ENCODE results near the gene SMIM35.

The SMIM35 gene

DNA sequence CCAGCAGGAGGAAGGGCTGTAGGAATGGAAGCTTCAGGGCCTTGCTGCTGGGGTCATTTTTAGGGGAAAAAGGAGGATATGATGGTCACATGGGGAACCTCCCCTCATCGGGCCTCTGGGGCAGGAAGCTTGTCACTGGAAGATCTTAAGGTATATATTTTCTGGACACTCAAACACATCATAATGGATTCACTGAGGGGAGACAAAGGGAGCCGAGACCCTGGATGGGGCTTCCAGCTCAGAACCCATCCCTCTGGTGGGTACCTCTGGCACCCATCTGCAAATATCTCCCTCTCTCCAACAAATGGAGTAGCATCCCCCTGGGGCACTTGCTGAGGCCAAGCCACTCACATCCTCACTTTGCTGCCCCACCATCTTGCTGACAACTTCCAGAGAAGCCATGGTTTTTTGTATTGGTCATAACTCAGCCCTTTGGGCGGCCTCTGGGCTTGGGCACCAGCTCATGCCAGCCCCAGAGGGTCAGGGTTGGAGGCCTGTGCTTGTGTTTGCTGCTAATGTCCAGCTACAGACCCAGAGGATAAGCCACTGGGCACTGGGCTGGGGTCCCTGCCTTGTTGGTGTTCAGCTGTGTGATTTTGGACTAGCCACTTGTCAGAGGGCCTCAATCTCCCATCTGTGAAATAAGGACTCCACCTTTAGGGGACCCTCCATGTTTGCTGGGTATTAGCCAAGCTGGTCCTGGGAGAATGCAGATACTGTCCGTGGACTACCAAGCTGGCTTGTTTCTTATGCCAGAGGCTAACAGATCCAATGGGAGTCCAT, 86.5 kb downstream of the SMIM35 start:
- no peak for DNase-seq

GRCh38 chr11:117999354-117999993, 87.3 kb downstream of the SMIM35 start:
- DNase-seq = no peak

DNA sequence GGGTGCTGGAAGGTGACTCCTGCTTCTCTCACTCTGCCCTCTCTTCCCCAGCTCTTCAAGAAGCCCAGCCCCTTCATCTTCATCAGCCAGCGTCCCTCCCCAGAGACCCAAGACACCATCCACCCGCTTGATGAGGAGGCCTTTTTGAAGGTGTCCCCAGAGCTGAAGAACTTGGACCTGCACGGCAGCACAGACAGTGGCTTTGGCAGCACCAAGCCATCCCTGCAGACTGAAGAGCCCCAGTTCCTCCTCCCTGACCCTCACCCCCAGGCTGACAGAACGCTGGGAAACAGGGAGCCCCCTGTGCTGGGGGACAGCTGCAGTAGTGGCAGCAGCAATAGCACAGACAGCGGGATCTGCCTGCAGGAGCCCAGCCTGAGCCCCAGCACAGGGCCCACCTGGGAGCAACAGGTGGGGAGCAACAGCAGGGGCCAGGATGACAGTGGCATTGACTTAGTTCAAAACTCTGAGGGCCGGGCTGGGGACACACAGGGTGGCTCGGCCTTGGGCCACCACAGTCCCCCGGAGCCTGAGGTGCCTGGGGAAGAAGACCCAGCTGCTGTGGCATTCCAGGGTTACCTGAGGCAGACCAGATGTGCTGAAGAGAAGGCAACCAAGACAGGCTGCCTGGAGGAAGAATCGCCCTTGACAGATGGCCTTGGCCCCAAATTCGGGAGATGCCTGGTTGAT, 88.0 kb downstream of the SMIM35 start:
- no peak for DNase-seq

DNA sequence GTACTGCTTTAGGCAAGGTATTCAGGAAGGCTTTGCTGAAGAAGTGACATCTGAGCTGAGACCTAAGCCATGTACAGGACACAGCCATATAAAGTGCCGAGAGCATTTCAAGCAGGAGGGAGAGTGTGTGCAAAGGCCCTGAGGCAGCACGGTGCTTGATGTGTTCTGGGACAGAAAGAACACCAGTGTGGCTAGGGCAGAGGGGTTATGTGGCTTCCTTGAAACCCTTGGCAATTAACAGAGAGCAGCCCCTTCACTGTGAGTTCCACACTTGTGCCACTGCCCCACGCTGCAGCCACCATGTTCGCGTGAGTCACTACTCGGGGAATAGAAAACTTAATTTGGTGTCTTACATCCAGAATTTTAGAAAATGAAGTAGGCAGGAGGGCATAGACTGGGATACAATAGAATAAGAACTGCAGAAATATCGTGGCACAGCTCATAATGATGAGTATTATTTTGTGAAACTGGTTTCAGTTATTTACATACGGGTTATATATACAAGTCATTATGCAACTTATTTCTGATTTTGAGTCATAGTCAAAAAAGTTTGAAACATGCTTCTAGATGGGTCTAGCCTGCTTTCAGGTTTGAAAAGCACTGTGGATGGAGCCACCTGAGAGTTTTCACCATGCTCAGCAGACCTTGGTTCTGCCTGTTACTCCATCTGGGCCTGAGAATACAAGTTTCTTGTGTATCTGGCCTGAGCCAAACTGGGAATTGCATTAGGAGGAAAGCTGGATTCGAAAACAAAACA, 88.8 kb downstream of the SMIM35 start:
- DNase-seq = no peak

DNA sequence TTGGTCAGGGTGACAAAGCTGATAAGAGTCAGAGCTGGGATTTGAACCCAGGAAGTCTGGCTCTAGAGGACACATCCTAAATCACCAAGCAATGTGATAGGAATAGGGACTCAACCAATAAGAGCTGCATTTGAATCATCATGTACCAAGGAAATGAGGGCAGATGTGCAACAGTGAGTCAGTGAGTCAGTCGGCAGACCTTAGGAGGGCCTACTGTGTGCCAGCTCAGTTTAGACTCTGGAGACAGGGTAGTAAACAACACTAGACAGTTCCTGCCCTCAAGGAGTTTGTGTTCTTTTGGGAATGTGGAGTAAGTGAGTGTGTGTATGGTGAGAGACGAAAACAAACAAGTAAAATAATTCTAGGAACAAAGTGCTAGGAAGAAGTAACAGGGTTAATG, 89.4 kb downstream of the SMIM35 start:
- DNase-seq = no peak

GRCh38 chr11:117996058-117996457, 90.7 kb downstream of the SMIM35 start:
- DNase-seq = no peak

DNA sequence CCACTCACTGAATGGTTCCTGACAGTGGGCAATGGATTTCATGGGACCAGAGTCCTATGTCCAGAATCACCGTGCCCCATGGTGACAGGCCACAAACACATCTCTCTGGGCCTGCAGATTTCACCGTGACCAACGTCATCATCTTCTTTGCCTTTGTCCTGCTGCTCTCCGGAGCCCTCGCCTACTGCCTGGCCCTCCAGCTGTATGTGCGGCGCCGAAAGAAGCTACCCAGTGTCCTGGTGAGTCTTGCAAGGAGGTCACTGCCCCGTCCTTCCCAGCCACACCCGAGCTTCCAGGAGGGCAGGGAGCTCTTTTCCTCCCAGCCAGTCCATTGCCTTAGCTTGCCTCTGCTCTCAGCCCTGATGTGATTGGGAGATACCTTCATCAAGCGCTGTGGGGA, 91.3 kb downstream of the SMIM35 start:
- DNase-seq = no peak

GRCh38 chr11:117993988-117994745, 92.6 kb downstream of the SMIM35 start:
- no peak for DNase-seq

GRCh38 chr11:117992620-117993019, 94.1 kb downstream of the SMIM35 start:
- DNase-seq = no peak

DNA sequence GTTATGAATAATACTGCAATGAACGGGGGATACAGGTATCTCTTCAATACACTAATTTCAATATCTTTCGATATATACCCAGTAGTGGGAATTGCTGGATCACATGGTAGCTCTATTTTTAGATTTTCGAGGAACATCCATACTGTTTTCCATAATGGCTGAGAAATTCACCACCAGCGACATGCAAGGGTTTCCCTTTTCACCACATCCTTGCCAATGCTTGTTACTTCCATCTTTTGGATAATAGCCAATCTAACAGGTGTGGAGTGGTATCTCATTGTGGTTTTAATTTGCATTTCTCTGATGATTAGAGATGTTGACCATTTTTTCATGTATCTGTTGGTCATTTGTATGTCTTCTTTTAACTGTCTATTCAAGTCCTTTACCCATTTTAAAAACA, 94.6 kb downstream of the SMIM35 start:
- no peak for DNase-seq

GRCh38 chr11:117989351-117990102, 97.2 kb downstream of the SMIM35 start:
- no peak for DNase-seq

- DNase-seq = no peak
These were observed 99.7 kb downstream of the SMIM35 start for GRCh38 chr11:117986981-117987574.

DNA sequence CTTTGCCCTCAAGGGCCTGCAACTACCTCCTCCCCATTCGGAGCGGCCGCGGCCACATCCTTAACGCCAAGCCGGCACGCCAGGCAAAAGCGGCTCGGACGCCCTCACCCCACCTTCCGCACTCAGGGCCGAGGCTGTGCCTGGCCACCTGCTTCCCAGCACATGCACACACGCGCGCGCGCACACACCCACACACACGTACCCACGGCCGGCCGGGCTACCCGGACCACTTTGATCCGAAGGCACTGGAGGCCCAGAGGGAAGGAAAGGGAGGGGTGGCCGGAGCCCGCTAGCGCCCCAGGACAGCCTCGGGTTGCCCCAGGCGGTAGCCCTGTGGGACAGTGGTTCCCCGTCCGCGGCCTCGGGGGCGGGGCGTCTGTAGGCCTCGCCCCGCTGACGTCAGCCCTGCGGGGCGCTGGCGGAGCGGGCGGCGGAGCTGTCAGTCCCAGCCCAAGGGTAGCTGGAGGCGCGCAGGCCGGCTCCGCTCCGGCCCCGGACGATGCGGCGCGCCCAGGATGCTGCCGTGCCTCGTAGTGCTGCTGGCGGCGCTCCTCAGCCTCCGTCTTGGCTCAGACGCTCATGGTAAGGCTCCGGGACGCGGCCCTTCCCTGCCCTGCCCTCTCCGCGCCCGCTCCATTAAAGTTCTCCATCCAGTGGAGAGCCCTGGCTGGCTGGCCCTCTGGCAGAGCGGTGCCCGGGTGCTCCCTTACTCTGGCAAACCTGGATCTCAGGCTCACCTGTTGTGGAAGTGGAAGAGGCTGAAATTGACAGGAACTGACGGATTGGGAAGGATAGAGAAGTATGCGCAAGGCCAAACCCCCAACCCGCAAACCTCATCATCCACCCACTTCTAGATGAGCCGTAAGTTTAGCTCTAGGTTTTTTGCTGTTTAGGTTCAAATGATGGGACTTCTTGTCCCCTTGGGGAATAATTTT, 100.5 kb downstream of the SMIM35 start, which contains the start of gene IL10RA:
IL10RA (plus strand) TSS at position 442 of the 935 bp plus-strand sequence; CDS start at position 516, 74 bp downstream.
- no peak for DNase-seq

- no peak for DNase-seq
These were observed 102.3 kb downstream of the SMIM35 start for GRCh38 chr11:117984476-117984875.

DNA sequence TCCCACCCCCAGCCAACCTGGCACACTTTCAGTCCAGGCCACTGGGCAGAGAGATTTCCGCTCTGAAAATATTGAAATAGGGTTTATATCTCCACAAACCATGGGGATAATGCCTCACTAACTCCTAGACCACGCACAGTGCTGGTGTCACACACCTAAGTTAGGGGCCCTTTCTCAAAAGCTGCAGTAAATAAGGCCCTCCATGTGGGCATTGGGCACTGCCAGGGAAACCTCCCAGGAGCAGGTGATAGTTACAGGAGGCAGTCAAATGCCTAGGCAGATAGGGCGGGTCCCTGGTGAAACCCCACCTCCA, 103.6 kb downstream of the SMIM35 start:
- no peak for DNase-seq

DNA sequence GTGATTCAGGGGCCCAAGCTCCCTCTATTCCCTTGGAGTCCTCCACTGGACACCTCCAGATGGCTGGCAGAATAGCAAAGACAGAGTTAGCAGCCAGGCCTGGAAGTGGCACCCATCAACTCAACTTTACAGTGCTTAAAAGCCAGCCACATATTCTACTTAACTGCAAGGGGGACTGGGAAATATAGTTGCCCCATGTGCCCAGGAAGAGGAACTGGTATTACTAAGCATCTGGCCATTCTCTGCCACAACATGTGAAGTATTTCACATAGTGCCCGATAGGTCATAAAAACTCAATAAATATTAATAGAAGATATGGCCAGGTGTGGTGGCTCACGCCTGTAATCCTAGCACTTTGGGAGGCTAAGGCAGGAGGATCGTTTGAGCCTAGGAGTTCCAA, 106.0 kb downstream of the SMIM35 start:
- DNase-seq = no peak

- DNase-seq = no peak
These were observed 106.5 kb downstream of the SMIM35 start for GRCh38 chr11:117980280-117980679.

GRCh38 chr11:117979481-117980211, 107.1 kb downstream of the SMIM35 start:
- DNase-seq = no peak

DNA sequence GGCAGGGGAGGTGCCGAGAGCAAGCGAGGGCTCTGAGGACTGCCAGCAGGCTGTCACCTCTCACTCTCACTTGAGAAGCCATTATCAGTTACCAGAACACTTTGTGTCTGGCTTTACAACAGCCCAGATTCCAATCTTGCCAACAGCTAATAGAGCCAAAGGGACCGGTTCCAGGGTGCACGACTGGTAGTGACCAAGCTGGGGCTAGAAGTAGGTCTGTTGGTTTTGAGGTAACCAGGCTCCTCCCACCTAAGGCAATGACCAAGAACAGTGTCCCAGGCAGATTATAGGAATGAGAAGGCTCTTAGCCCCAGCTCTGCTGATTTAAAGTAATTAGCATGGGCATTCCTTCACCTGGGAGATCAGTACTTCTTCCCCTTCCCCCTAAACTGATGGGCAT, 107.8 kb downstream of the SMIM35 start:
- no peak for DNase-seq
